SK-N-MC (cell line): ENCODE data around the gene GRIFIN.

Experiments
- EZH2 ChIP-seq: fragments of 200-600 bp; sonication (generic); IDR thresholded peaks from one replicate; pipeline ENCODE4 v1.6.1; 2017; ENCODE audit warnings: antibody characterized with exemption
- POLR2AphosphoS5 ChIP-seq: IDR thresholded peaks from 2 replicates; pipeline ENCODE4 v1.6.1; 2012; ENCODE audit warnings: mild to moderate bottlenecking, low read depth, low read length, borderline replicate concordance

DNA sequence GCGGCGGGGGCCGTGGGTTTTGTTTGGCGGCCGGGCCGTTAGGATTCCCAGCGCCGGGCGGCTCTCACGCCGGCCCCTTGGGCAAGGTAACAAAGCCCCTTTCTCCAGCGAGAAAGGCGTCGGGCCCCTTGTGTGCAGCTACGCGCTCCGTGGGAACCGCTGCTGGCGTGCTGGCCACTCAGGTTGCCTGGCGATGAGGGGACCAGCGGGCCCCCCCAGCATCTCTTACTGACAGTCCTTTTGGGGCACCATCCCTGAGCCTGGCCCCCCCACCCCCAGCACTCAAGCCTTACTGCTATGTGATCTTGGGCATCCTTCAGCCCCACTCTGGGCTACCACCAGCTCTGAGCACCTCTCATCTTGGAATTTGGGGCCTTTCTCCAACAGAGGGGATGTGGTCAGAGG is 45.1 kb upstream of the GRIFIN start:
- TF ChIP-seq EZH2 (no peak), POLR2AphosphoS5 (no peak)
